Karpas-422 (cell line): ENCODE data around the gene SLC7A9. TPM values are rescaled to one million over a fixed set of nuclear protein-coding genes. Genes with fewer than 3 reads are reported as not detected.
A peak's percentile ranks its signal among the peaks of the same experiment; 100 is the strongest.

Source experiments
- DNase-seq: peaks from one replicate; pipeline ENCODE4 v3.0.0-alpha.2; 2015
- H2AFZ ChIP-seq: fragments of 200-600 bp; sonication (generic); 2 replicates; pipeline ENCODE4 v1.6.1; 2014; ENCODE audit warnings: antibody characterized with exemption, low read length, mixed read lengths
- H3K27ac ChIP-seq: fragments of 200-600 bp; sonication (generic); 2 replicates; pipeline ENCODE4 v1.5.1; 2014; ENCODE audit warnings: mild to moderate bottlenecking, low read length, moderate library complexity
- H3K27me3 ChIP-seq: fragments of 200-600 bp; sonication (generic); 2 replicates; pipeline ENCODE4 v1.6.1; 2014; ENCODE audit warnings: low read length, mixed read lengths
- H3K36me3 ChIP-seq: fragments of 200-600 bp; sonication (generic); 2 replicates; pipeline ENCODE4 v1.6.1; 2014; ENCODE audit warnings: low read length, mixed read lengths; ENCODE audit not compliant: insufficient read depth
- H3K4me1 ChIP-seq: fragments of 200-600 bp; sonication (generic); 2 replicates; pipeline ENCODE4 v1.6.1; 2014; ENCODE audit warnings: mild to moderate bottlenecking, low read length, mixed read lengths
- H3K4me2 ChIP-seq: fragments of 200-600 bp; sonication (generic); 2 replicates; pipeline ENCODE4 v1.6.1; 2014; ENCODE audit warnings: low read length, low read depth, mild to moderate bottlenecking; ENCODE audit not compliant: poor library complexity, severe bottlenecking
- H3K4me3 ChIP-seq: fragments of 200-600 bp; sonication (generic); 2 replicates; pipeline ENCODE4 v1.5.1; 2014; ENCODE audit warnings: mild to moderate bottlenecking, antibody characterized with exemption, low read length, mixed read lengths
- H3K79me2 ChIP-seq: fragments of 200-600 bp; sonication (generic); 2 replicates; pipeline ENCODE4 v1.6.1; 2014; ENCODE audit warnings: mild to moderate bottlenecking, low read length, mixed read lengths
- H3K9ac ChIP-seq: fragments of 200-600 bp; sonication (generic); 2 replicates; pipeline ENCODE4 v1.6.0; 2014; ENCODE audit warnings: low read length
- H3K9me2 ChIP-seq: fragments of 200-600 bp; sonication (generic), shearing (Covaris generic); replicated peaks from 2 replicates; pipeline ENCODE4 v1.6.0; 2014; ENCODE audit warnings: mild to moderate bottlenecking, low read length, moderate library complexity; ENCODE audit not compliant: insufficient read depth
- H3K9me3 ChIP-seq: fragments of 300-700, 200-600 bp; sonication (generic); 2 replicates; pipeline ENCODE4 v1.6.1; 2014; ENCODE audit warnings: low read length, mixed read lengths
- H4K20me1 ChIP-seq: fragments of 200-600 bp; sonication (generic); 2 replicates; pipeline ENCODE4 v1.6.1; 2014; ENCODE audit warnings: mild to moderate bottlenecking, antibody characterized with exemption, low read length, low read depth; ENCODE audit not compliant: insufficient read depth
- total RNA-seq: library from RNA; depleted of rRNA; stranded (reverse); fragments of >200 nt; shearing (Covaris generic); gene quantifications from 2 replicates; pipeline ENCODE4 v1.2.3, GENCODE V29; 2014; ENCODE audit warnings: low replicate concordance

SLC7A9 gene
- total RNA-seq, 1 experiment from 2014 or later: not detected

- DNase-seq: no peak
- H4K20me1 ChIP-seq: no peaks in the 10 kb centered on the region
- H3K9me3 ChIP-seq: no peaks in the 10 kb centered on the region
- no peaks in the 10 kb centered on the region for H3K9me2 ChIP-seq
- H2AFZ ChIP-seq: no peak overlapping the region
- H3K9ac ChIP-seq: no peak overlapping the region
- H3K27ac ChIP-seq: no peak overlapping the region
- H3K4me2 ChIP-seq: no peak overlapping the region
- no peaks in the 10 kb centered on the region for H3K79me2 ChIP-seq
- H3K4me3 ChIP-seq: no peak overlapping the region
- H3K27me3 ChIP-seq: no peaks in the 10 kb centered on the region
- H3K4me1 ChIP-seq: no peaks in the 10 kb centered on the region
- no peaks in the 10 kb centered on the region for H3K36me3 ChIP-seq
Observed at GRCh38 chr19:32814624-32815023, 54.9 kb downstream of the SLC7A9 start.

GRCh38 chr19:32813862-32814425 is 55.6 kb downstream of the SLC7A9 start:
- no peak overlapping the region for H3K4me2 ChIP-seq
- no peak for DNase-seq

GRCh38 chr19:32812571-32812970 is 57.0 kb downstream of the SLC7A9 start:
- Histone ChIP-seq H2AFZ (no peak overlapping the region), H3K36me3 (no peaks in the 10 kb centered on the region), H3K9me2 (no peaks in the 10 kb centered on the region), H3K79me2 (no peaks in the 10 kb centered on the region), H3K9ac (no peak overlapping the region), H4K20me1 (no peaks in the 10 kb centered on the region), H3K4me1 (no peaks in the 10 kb centered on the region), H3K27ac (no peak overlapping the region), H3K27me3 (no peaks in the 10 kb centered on the region), H3K4me3 (no peak overlapping the region), H3K4me2 (no peak overlapping the region), H3K9me3 (no peaks in the 10 kb centered on the region)
- DNase-seq: peak; percentile 28

More at GRCh38 chr19:32813862-32814425, 55.6 kb downstream of the SLC7A9 start:
- Histone ChIP-seq H4K20me1 (no peaks in the 10 kb centered on the region), H3K9me2 (no peaks in the 10 kb centered on the region), H3K27ac (no peak overlapping the region), H3K9ac (no peak overlapping the region), H3K79me2 (no peaks in the 10 kb centered on the region), H3K4me1 (no peaks in the 10 kb centered on the region), H3K4me3 (no peak overlapping the region), H2AFZ (no peak overlapping the region), H3K9me3 (no peaks in the 10 kb centered on the region), H3K36me3 (no peaks in the 10 kb centered on the region), H3K27me3 (no peaks in the 10 kb centered on the region)

- Histone ChIP-seq H3K4me2 (no peak overlapping the region), H3K27ac (no peak overlapping the region), H3K79me2 (no peaks in the 10 kb centered on the region), H3K4me1 (no peaks in the 10 kb centered on the region), H4K20me1 (no peaks in the 10 kb centered on the region), H2AFZ (no peak overlapping the region), H3K27me3 (no peaks in the 10 kb centered on the region), H3K4me3 (no peak overlapping the region), H3K9me2 (no peaks in the 10 kb centered on the region), H3K9me3 (no peaks in the 10 kb centered on the region), H3K9ac (no peak overlapping the region), H3K36me3 (no peaks in the 10 kb centered on the region)
- DNase-seq: peak; percentile 34
Observed at GRCh38 chr19:32812036-32812435, 57.5 kb downstream of the SLC7A9 start.

GRCh38 chr19:32811151-32811550 is 58.4 kb downstream of the SLC7A9 start:
- Histone ChIP-seq H3K4me3 (no peak overlapping the region), H3K9me3 (no peaks in the 10 kb centered on the region), H3K9me2 (no peaks in the 10 kb centered on the region), H4K20me1 (no peaks in the 10 kb centered on the region), H3K27me3 (no peaks in the 10 kb centered on the region), H3K27ac (no peak overlapping the region), H3K4me2 (no peak overlapping the region), H3K9ac (no peak overlapping the region), H3K79me2 (no peaks in the 10 kb centered on the region), H2AFZ (no peak overlapping the region), H3K36me3 (no peaks in the 10 kb centered on the region), H3K4me1 (no peaks in the 10 kb centered on the region)
- peak; percentile 11 for DNase-seq

GRCh38 chr19:32810452-32810851 is 59.1 kb downstream of the SLC7A9 start:
- no peaks in the 10 kb centered on the region for H3K9me3 ChIP-seq

GRCh38 chr19:32809754-32810153 is 59.8 kb downstream of the SLC7A9 start:
- Histone ChIP-seq H3K27ac (no peak overlapping the region), H3K4me3 (no peak overlapping the region), H3K9me3 (no peaks in the 10 kb centered on the region), H3K79me2 (no peaks in the 10 kb centered on the region), H4K20me1 (no peaks in the 10 kb centered on the region), H2AFZ (no peak overlapping the region), H3K4me2 (no peak overlapping the region), H3K36me3 (no peaks in the 10 kb centered on the region), H3K9ac (no peak overlapping the region), H3K9me2 (no peaks in the 10 kb centered on the region), H3K4me1 (no peaks in the 10 kb centered on the region), H3K27me3 (no peaks in the 10 kb centered on the region)
- no peak for DNase-seq

More at GRCh38 chr19:32810452-32810851, 59.1 kb downstream of the SLC7A9 start:
- H3K9me2 ChIP-seq: no peaks in the 10 kb centered on the region
- no peak overlapping the region for H3K27ac ChIP-seq
- H3K27me3 ChIP-seq: no peaks in the 10 kb centered on the region
- no peaks in the 10 kb centered on the region for H3K4me1 ChIP-seq
- no peaks in the 10 kb centered on the region for H3K79me2 ChIP-seq
- H2AFZ ChIP-seq: no peak overlapping the region
- no peak for DNase-seq
- no peak overlapping the region for H3K4me2 ChIP-seq
- H3K9ac ChIP-seq: no peak overlapping the region
- no peaks in the 10 kb centered on the region for H4K20me1 ChIP-seq
- H3K36me3 ChIP-seq: no peaks in the 10 kb centered on the region
- no peak overlapping the region for H3K4me3 ChIP-seq

GRCh38 chr19:32809254-32809653 is 60.3 kb downstream of the SLC7A9 start:
- peak; percentile 30 for DNase-seq
- Histone ChIP-seq H3K4me3 (no peak overlapping the region), H3K9me3 (no peaks in the 10 kb centered on the region), H2AFZ (no peak overlapping the region), H3K27me3 (no peaks in the 10 kb centered on the region), H3K27ac (no peak overlapping the region), H3K9ac (no peak overlapping the region), H3K79me2 (no peaks in the 10 kb centered on the region), H3K36me3 (no peaks in the 10 kb centered on the region), H3K4me2 (no peak overlapping the region), H3K9me2 (no peaks in the 10 kb centered on the region), H4K20me1 (no peaks in the 10 kb centered on the region), H3K4me1 (no peaks in the 10 kb centered on the region)
